GM18951 (cell line): Measurements from ENCODE around the gene WIPF3.

Experiments
- POLR2A ChIP-seq: IDR thresholded peaks from 4 replicates; pipeline ENCODE4 v1.6.1; 2011; ENCODE audit warnings: mild to moderate bottlenecking; ENCODE audit not compliant: insufficient read length, insufficient read depth; ENCODE audit errors: extremely low read depth
- in situ Hi-C: fragments of 300-500 bp; cut with MboI; formaldehyde crosslinking; loops from one replicate; pipeline ENCODE4 v1.12.0; 2022; ENCODE audit warnings: low sequenced_read_pairs, mixed read lengths, inconsistent platforms; ENCODE audit not compliant: unreplicated experiment

The WIPF3 gene

DNA sequence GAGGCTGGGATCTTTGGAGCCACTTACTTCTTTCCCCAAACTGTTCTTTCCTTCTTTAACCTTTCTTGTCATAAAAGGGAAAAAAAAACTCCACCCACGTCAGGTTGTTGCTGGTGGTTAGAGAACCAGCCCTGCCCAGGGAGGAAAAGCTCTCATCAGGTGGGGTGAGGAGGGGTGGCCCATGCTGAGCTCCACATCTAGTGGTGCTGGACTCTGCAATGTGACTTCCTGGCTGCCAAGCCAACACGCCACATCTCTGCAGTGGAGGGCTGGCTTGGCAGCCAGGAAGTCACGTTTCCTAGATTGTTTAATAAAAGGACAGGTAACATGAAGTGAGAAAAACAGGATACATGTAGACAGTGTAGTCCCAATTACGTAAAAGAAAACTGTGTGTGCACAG lies 37.4 kb downstream of the WIPF3 start:
- in situ Hi-C loops: no loop called here
- TF ChIP-seq POLR2A: no peak

DNA sequence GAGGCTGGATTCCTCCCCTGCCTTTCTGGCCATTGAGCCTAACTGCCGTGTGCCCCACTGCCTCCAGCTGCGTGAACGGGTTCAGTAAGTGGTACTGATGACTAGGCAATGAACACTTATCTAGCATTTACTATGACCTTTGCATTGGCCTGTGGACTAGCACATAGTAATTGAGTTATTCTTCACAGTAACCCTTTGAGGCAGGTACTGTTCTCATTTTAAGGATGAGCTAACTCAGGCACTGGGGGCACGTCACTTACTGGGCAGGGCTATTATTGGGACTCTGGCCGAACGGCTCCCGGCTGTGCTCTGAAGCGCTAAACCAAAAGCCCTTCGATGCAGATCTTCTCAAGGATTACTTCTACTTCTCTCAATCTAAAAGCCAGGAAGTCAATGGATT lies 38.3 kb downstream of the WIPF3 start:
- in situ Hi-C loops: no loop called here
- TF ChIP-seq POLR2A: no peak

DNA sequence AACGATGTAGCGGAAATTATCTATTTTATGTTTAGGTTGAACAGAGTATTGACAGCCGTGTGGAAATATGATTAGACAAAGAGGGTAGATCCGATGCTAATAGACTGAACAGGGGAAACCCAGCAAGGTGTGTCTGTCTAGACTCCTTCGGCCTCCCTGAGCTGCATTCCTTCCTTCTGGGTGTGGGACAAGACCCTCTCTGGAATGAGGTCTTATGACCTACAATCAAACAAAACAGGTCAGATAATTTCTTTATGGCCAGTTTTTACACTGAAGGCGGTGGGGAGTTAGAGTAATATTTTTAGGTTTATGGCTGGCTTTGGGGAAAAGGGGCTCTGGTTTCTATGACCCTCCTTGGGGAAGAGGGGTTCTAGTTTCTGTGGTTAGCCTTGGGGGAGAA lies 41.2 kb downstream of the WIPF3 start:
- in situ Hi-C loops: no loop called here
- TF ChIP-seq POLR2A: no peak

DNA sequence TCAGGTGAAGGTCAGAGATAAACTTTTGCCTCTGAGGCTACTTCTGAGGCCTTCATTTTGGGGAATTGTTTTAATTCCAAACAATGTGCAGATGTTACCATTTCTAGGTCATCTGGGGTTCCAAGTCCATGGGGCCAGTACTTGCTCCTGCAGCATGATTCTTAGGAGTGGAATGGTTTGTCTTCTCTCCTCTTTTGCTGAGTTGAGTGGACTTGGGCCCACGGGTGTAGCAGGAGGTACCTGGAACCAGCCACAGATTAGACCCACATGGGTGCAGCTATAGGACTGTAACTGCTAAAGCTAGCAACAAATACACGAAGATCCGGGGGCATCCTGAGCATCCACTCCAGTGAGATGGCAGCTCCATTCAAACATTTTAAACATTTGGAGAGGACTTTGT lies 41.6 kb downstream of the WIPF3 start:
- TF ChIP-seq POLR2A: no peak
- in situ Hi-C loops: no loop called here

DNA sequence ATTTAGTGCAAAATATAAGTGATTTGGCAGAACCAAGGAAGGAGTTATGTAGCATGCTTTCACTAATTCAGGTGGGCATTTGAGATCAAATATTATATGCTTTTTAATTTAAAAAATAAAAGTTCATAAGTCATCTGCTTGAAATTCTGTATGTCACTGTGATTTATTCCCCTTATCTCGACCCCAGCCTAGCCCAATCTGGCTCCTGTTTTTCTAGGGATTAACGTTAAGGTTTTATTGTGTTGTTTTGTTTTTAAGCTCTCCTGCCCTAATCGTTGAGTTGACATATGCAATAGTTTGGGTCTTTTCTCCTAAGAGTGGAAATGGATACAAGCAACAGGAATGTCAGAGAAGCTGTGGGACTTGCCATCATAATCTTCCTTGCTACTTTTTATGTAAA lies 42.6 kb downstream of the WIPF3 start:
- in situ Hi-C loops: no loop called here
- TF ChIP-seq POLR2A: no peak

DNA sequence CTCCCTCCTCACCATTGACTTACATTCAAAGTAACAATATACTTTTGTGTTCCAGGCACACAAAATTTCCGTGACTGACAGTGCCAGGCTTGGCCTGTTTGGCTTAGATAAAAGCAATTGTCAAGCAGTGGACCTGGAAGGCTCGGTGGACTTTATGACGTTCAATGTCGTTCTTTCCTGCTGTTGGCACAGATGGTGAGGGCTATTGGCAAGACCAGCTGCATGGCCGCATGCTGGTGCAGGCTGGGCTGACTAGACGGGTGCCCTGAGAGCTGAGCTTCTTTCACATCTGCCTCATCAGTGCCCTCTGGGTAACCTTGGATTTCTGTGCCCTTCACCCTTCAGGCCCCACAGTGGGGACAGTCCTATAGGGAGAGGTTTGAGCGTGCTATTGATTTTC lies 45.2 kb downstream of the WIPF3 start:
- in situ Hi-C loops: no loop called here
- no peak for TF ChIP-seq POLR2A

DNA sequence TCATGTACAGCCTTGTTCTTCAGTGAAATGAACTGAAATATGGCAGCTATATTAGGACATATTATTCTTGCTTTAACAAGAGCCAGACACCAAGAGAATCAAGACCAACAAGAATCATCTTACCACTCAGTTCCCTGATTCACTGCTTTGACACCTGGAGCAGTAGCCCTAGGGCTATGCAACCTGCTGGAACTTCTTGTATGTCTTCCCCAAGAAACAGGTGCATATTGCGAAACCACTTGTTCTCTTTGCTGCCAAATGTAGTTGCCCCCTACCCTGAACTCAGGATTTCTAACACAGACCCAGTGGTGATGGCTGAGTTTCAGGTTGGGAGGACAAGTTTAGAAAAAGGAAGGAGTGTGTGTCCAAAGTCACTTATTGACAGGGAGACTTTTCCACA lies 46.1 kb downstream of the WIPF3 start:
- no peak for TF ChIP-seq POLR2A
- in situ Hi-C loops: no loop called here

DNA sequence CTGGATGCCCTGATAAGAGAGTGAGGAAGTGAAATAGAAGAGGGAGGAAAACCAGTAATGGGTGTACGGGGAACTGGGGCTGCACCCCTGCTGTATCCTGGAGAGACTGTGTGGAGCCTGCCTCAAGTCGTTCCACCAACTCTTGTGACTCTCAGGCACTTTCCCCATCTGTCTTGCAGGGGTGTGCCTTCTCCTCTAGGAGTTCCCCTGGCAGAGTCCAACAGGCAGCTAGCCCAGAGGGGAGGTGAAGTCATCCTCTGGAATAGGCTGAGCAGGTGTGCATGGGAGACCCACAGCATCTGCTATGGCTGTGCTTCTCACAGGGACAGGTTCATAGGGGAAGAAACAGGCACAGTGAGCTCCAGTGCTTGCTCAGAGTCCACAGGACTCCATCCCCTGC lies 46.8 kb downstream of the WIPF3 start:
- no peak for TF ChIP-seq POLR2A
- in situ Hi-C loops: no loop called here

DNA sequence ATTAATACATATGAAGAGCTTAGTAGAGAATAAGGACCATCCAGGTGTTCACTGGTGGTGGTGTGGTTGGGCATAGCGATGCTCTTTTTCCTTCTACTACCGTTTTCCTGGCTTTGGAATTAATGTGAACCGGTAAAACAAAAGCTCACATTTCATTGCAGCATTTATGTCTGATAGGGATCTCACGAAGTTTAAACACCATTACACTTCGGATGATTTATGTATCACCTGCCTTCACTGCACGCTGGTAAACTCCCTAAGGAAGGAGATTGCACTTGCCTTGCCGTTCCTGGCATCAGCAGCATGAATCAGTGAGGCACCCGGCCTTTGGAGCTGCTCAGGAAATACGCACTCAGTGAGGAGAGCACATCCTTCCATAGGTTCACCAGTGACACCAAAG lies 47.5 kb downstream of the WIPF3 start:
- in situ Hi-C loops: no loop called here
- TF ChIP-seq POLR2A: no peak

DNA sequence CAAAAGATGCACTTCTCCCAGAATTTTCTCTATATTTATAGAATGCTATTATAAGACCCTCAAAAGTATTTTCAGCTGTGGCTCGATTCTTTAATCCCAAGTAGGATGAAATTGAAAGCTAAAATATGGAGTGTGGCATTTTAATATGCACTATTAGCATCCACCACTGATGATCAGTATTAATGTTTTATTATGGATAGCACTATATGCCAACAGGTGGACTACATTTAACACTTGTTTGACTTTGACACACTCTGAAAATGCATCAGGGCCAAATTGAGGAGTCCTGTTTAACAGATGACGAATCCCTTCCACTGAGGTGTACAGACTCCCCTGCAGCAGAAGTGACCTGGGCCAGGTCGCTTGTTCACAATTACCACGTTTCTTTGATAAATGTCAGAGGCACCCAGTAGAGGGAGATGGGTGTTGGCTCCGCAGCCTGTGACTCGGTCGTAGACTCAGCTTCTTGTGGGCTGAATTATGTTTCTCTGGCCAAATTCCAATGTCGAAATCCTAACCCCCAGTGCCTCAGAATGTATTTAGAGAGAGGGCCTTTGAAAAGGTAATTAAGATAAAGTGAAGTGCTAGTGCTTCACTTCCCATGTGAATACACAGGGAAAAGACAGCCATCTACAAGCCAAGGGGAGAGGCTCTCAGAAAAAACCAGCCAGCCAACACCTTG lies 48.1 kb downstream of the WIPF3 start:
- in situ Hi-C loops: no loop called here
- no peak for TF ChIP-seq POLR2A

DNA sequence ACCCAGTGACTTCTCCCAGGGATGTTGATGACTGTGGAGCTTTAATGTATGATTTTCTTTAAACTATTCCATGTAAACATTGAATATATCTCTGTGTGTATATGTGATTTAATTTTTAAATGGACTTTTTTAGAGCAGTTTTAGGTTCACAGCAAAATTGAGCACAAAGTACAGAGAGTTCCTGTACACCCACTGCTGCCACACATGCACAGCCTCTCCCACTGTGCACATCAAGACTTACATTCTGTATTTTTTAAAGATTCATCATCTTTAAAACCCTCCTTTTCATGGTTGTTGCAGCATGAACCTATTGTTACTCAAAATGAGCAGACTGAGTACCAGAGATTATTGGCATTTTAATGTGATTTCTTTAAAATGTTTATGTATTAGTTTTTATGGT lies 51.3 kb downstream of the WIPF3 start:
- in situ Hi-C loops: no loop called here
- TF ChIP-seq POLR2A: no peak

DNA sequence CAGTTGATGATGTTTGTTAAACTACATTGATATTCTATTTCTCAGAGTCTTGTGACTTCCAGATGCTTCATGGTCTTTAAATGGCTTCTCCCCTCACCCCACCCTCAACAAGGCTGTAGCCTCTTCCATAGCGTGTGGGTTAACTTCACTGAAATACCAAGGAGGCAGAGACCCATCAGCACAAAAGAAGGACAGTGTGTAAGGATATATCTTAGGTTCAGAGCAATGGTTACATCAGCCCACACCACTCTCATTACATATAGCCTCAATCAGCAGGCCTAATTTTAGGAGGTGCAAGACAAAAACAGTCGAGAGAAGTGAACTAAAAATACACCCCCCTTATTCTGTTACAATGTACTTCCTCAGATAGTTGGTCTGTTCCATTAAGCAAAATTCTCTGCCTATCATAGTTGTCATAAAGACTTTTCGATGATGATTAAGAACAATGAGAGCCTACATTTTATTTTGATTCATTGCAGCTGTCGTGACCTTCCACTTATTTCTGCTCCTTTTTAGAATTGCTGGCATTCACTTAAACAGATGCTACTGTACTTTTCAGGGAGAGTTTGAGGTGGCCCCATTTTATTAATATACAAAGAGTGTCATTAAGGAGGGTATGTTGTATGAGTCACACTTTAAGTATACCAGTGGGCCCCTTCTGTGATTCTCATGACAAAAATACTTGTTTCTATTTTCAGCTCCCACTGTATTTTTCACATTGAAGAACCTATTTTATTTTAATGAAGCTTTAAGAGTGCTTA lies 52.1 kb downstream of the WIPF3 start:
- TF ChIP-seq POLR2A: no peak
- in situ Hi-C loops: no loop called here

DNA sequence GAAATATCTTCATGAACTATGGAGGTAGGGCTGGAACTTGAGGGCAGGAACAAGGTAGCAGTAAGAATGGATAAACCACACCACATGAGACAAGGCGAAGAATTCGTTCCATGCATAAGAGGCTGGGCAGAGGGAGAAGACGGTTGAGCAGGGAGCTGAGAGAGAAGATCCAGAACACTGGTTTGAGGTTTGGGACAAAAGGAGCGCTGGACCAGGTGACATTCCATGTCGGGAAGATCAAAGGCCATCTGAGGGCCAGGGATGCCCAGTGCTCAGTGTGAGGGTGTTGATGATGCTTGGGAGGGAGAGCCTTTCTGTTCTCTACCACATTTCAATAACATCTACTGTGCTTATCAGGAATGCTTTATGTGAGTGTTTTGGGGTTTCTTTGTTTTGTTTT lies 52.8 kb downstream of the WIPF3 start:
- TF ChIP-seq POLR2A: no peak
- in situ Hi-C loops: no loop called here

DNA sequence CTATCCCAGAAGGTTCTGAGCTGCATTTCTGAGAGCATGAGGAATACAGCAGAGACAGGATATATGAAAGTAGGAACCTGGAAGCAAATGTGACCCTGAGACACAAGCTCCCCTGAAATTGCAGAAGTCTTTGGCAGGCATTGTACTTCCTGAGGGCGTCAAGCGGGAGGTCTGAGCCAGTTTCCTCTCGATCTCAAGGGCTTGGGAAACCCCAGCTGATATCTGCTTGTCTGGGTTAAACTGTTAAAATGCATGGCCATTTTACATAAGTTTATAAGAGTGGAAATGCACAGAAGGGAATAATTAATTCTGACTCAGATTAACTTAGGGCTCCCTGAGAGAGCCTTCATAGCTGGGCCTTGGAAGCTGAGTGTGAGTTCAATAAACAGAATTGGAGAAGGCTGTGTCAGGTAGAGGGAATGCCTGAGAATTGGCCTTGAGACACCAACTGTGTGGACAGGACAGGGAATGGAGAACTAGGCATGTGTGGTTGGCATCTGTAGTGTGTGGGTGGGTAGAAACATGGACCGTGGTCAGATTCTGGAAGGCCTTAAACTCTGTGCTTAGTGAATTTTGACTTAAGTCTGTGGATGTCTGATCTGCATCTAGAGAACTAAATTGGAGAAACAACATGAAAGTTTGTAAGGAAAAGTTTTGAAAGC lies 53.3 kb downstream of the WIPF3 start:
- in situ Hi-C loops: no loop called here
- no peak for TF ChIP-seq POLR2A
